ENCODE results near the gene DNAH11. TPM values are rescaled to one million over a fixed set of nuclear protein-coding genes. Genes with fewer than 3 reads are reported as not detected.

The DNAH11 gene
- total RNA-seq, 2 donors from 2014 or later, result 0.70 TPM; not detected in 1

DNA sequence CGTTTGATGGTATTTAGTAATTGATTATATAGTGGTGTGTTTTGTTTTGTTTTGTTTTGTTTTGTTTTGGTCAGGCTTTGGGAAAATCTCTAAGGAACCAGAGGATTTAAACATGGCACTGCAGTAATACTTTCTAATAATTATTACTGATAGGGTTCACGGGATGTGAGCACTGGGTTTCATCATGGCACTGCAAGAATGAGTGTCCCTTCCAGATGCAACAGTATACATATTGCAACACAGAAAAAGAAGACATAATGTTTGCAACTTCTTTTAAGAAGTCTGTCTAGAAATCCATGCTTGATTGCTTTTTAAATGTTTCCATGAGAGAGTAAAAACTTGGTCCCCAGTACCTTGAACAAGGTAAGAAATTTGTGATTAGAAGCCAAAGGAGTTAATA is 405.1 kb downstream of the DNAH11 start:
- DNase-seq (no peak), ATAC-seq (replicated peaks in 1 of 2) (no peak)
- Mint-ChIP-seq H3K4me1 (ENCODE audit: low read depth) (peaks cover 49% of the 10 kb centered on the region), H3K36me3 (ENCODE audit: insufficient read depth in 2 of 2) (no peaks in the 10 kb centered on the region), H3K27ac (peak overlapping the region; percentile 7), H3K27me3 (ENCODE audit: low read depth) (peaks cover 8% of the 10 kb centered on the region), H3K9me3 (no peaks in the 10 kb centered on the region), H3K4me3 (no peak overlapping the region)

DNA sequence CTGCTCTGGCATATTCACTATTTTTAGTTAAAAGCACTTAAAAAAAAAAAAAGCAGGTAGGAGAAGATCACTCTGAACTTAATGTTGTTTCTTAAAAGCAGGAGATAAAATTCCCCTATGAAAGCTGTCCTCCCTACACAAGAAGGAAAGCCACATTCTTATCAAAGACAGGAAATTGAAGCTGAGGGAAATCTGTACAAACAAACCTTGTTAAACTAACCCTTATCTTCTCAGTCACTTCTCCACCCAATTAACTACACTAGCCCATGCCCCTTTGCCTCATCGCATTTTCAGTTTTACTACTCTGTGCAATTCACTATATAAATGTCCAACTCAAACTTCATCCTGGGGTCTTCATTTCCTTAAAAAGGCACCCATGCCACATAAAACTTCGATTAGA is 405.5 kb downstream of the DNAH11 start:
- H3K36me3 Mint-ChIP-seq (ENCODE audit: insufficient read depth in 2 of 2), result no peaks in the 10 kb centered on the region
- no peaks in the 10 kb centered on the region for H3K9me3 Mint-ChIP-seq
- ATAC-seq (replicated peaks in 1 of 2) (no peak), DNase-seq (no peak)
- H3K4me3 Mint-ChIP-seq, result no peak overlapping the region
- H3K27me3 Mint-ChIP-seq (ENCODE audit: low read depth), result peaks cover 8% of the 10 kb centered on the region
- H3K4me1 Mint-ChIP-seq (ENCODE audit: low read depth), result peaks cover 45% of the 10 kb centered on the region
- H3K27ac Mint-ChIP-seq, result no peak overlapping the region

- no peak overlapping the region for H3K27ac Mint-ChIP-seq
- no peak overlapping the region for H3K4me3 Mint-ChIP-seq
- peaks cover 8% of the 10 kb centered on the region for H3K27me3 Mint-ChIP-seq (ENCODE audit: low read depth)
- ATAC-seq (replicated peaks in 1 of 2) (no peak), DNase-seq (no peak)
- H3K9me3 Mint-ChIP-seq, result no peaks in the 10 kb centered on the region
- no peaks in the 10 kb centered on the region for H3K36me3 Mint-ChIP-seq (ENCODE audit: insufficient read depth in 2 of 2)
- peaks cover 38% of the 10 kb centered on the region for H3K4me1 Mint-ChIP-seq (ENCODE audit: low read depth)
Measured at GRCh38 chr7:21948887-21949540, 406.2 kb downstream of the DNAH11 start.

Other genes with a start within 250 kb of the DNAH11 start
- gene SP4, start 115.0 kb upstream of the DNAH11 start, total RNA-seq, result 10 to 100 TPM; 21.5 to 23.7 TPM